ENCODE measurements around the gene TBCEL.
"Not testable (repeated sequence)": the region's sequence is repeated elsewhere in the genome, so short reads cannot be mapped to it uniquely, and the experiment has no call there.

TBCEL gene, protein sequence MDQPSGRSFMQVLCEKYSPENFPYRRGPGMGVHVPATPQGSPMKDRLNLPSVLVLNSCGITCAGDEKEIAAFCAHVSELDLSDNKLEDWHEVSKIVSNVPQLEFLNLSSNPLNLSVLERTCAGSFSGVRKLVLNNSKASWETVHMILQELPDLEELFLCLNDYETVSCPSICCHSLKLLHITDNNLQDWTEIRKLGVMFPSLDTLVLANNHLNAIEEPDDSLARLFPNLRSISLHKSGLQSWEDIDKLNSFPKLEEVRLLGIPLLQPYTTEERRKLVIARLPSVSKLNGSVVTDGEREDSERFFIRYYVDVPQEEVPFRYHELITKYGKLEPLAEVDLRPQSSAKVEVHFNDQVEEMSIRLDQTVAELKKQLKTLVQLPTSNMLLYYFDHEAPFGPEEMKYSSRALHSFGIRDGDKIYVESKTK

DNA sequence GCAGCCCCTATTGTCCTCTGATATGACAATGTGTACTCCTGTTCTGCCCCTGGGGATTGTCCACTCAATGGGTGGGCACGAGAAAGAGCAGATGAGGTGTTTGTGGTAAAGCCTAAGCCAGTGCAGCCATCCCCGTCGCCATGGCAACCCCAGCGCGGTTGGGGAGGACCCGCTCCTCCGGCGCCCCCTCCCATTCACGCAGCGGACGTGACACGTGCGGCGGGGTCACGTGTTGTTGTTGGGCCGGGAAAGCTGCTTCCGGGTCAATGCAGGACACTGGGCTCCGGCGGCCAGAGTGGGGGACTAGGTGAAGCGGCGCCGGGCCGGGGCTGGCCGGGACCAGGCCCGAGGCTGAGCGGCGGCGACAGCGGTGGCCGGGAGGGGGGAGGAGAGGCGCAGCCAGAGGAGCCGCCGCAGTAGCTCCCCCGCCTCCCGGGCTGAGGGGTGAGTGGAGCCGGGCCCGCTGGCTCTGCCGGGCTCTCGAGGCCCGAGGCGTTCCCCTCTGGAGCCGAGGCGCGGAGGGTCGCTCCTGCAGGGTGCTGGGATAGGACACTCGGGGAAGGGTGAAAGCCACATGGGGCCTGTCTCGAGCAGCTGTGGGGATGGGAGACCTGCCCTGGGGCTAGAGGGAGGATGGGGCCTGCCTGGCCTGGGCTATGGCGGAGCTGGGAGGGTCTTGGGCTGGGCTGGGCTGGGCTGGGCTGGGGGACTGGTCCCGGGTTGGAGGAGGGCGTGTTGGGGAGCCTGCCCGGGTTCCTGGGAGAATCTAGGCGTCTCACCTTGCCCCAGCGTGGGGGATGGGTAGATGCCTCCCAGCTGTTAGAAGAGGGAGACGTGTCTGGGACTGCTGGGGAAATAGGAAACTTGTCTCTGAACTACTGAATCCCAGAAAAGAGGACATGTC, at the start of gene TBCEL:
TSS of gene TBCEL (plus strand) at position 255 of the 904 bp plus-strand sequence. CDS start 21,589 bp downstream, outside the sequence.
- peak; percentile 70 to 85 (median 81) for DNase-seq

DNA sequence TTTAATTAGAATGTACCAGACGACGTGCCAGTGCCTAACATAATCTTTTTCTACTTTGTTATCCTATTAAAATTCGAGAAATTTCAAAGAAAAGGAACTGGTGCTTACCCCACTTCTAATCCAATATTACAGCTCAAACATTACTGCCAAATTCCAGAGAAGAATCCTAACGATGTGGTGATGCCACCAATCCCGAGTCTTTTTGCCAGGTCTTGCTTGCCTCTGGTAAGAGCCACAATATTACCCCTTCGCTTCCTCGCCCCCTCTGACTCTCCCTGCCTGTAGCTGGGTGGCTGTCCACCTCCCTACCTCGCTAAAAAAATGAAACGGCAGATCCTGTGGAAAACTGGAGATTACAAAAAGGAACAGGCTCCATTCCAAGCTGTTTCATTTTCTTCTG, 49.4 kb upstream of the TBCEL start:
- no peak for DNase-seq

DNA sequence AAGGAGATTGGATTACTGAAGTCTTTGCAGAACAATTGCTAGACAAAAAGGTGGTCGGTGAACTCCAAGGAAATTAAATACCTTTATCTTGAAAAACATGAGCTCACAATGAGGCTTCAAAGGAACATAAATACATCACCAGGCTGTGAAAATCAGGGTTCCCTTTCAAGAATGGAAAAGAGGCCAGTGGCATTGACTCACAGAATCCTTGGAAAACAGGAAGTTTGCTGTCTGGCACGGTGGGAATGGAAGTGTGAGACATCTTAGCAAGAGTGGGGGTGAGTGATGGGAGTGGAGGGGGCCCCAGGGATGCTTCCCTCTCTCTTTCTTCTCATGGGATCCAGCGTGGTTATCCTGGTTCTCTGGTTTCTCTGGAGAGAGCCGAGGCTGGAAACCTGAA, 48.9 kb upstream of the TBCEL start:
- DNase-seq = no peak

DNA sequence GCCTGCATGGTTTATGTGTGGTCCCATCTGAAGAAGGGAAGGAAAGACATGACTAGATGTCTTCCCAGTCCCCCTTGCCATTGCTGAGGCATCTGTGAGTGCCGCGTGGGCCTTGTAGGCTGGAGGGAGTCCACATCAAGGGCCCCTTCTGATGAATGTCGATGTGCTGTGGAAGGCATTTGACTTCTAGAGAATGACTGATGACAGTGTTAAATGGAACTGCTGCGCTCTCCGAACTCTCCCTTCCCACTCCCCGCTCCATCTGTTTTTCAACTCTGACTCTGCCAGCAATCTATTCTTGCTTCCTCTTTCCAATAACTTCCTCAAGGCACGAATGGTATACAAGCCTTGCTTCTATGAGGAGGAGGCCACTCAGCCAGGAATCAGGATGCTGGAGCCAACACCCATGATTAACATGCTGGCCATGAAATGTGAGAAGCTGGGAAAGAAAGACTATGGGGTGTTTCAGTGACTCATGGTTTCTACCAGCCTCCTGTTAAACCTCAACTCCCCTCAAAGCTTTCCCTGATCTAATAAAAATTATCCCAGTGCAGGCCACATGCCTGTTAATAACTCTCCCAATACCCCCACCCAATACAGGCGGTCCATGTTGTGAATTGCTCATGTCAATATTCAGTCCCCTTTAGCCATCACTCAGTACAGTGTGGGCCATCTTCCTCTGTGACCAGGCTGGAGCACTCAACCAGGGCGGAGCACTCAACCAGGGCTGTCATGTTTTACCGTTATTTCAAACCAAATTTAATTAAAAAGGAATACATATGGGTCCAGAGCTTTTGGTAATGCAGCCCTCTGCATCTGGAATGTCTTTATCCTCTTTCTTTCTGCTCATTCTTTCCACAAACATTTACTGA, 46.4 kb upstream of the TBCEL start:
- DNase-seq = no peak

DNA sequence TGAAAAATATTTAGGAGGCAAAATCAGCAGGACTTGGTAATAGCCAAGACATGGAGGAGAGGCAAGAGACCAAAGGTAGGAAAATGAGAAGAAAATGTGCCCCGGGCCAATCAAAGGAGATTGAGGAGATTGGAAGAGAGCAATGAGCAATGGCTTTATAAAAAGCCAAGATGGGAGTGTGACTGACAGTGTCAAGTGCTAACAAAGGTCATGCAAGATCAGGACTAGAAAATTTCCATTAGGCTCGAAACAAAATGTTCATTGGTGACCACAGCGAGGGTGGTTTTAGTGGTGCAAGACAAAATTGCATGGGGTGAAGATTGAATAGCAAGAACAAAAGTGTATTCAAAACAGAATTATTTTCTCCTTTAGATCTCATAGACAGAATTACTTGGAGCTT, 45.2 kb upstream of the TBCEL start:
- no peak for DNase-seq

DNA sequence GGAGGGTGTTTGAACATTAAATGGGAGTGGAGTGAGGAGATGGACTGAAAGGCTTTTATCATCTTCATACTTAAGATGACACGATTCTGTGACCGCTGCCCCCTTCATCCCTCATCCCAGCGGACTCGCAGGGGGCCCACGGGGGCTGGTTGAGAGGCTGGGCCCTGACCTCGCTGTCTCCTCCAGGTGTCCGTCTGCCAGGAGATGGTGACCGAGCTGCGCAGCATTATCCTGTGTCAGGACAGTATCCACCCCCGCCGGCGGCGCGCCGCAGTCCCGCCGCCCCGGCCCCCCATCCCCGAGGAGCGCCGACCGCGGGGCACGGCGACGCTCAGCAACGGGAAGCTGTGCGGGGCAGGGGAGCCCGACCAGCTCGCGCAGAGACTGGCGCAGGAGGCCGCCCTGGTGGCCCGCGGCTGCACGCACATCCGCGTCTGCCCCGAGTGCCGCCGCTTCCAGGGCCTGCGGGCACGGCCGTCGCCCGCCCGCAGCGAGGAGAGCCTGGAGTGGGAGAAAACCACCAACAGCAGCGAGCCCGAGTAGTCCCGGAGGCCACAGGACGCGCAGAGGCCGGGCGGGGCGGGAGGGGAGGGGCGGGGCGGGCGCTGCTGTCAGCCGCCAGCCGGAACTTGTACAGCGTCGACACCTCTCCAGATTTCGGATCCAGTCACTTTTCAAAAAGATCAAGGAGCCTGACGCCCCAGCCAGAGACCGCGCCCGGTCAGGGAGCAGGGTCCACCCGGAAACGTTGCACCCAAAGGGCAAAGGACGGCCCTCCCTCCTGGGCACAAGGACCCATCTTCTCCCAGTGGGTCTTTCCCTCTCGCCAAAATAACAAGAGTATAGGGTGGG, 38.0 kb upstream of the TBCEL start:
- peak in 5 of 6 experiments; percentile 2 to 38 (median 17) for DNase-seq

DNA sequence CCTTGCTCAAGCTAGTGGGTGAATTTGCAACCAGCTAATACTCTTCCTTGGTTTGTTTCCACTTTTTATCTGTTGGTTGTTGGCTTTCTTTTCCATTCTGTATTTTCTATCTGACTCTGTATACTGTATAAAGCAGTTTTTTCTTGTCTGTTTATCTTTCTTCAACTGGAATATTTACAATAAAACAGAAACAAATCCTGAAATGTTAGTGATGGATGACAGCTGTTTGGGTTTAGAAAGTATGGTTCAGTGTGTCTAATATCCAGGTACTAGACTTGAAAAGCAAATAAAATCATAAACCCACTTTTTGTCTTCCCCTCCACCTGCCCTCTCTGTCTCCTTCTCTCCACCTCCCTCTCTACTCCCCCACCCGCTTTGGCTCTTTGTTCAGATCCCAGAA, 35.3 kb upstream of the TBCEL start:
- DNase-seq = no peak

DNA sequence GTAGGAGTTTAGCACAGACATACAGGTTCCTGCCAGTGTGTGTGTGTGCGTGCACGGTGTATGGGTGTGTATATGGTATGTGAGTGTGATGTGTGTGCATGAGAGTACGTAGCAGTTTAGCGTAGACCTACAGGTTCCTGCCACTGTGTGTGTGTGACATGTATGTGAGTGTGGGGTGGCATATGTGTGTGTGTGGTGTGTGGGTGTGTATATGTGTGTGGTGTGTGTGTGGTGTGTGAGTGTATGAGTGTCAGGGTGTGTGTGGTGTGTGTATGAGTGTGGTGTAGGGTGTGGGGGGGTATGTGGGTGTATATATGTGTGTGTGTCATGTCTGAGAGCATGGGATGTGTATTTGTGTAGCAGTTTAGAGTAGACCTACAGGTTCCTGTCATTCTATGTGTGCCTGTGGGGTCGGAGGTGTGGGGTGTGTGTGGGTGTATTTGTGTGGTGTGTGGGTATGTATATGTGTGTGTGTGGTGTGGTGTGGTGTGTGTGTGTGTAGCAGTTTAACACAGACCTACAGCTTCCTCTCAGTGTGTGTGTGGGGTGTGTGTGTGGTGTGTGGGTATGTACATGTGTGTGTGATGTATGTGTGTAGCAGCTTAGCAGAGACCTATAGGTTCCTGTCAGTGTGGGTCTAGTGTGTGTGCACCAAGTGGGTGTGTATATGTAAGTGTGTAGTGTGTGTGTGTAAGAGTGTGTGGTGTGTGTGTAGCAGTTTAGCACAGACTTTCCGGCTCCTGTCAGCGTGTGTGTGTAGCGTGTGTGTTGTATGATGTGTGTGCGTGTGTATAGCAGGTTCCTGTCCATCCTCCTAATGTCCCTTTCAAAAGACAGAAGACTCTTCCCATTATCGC, 31.8 kb upstream of the TBCEL start:
- no peak for DNase-seq

DNA sequence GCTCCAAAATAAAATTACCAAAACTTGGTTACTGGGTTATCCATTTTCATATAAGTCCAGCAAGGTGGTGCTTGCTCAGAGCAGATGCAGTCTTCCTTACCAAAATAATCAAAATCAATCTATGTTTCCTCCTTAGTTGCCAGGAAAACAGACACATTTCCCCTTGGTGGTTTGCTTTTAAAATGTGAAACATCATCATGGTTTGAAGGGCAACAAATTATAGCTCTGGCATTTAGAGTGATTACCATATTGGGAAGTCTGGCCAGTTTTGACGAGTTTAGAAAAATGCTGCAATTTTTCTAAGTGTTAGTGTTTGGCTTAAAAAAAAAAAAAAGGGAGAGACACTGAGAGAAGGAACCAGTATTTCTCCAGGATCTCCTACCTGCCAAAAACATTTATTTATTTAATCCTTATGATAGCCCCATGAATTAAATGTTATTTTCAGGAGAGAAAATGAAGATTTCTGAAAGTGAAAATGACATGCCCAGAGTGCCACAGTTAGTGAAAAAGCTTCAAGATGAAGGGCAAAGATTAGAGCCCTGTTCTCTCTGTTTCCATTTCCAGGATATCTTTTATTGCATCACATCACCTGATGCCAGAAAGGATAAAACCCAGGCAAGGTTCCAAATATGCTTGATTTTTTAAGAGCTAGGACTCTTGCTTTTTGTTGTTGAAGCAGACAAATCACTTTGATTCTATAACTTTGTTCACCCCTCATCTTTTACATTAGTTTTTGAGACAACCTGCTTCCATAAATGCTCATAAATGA, 29.6 kb upstream of the TBCEL start:
- DNase-seq = no peak

DNA sequence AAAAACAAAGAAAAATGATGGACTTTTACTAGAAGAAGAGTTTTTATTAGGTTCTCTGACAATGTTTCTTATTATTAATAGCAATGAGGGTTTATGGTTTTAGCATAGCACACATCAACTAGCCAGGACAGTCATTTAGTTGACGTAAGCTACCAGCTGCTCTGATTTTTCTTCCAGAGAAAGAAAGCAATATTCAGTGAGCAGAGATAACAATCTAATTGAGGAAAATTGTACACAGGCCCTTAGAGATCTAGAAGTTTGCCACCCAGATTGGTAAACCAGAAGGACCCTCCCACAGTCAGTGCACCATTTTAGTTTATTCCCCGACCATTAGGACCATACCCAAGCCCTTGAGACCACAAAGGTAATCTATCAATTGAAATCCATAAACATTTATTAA, 28.7 kb upstream of the TBCEL start:
- DNase-seq = no peak

DNA sequence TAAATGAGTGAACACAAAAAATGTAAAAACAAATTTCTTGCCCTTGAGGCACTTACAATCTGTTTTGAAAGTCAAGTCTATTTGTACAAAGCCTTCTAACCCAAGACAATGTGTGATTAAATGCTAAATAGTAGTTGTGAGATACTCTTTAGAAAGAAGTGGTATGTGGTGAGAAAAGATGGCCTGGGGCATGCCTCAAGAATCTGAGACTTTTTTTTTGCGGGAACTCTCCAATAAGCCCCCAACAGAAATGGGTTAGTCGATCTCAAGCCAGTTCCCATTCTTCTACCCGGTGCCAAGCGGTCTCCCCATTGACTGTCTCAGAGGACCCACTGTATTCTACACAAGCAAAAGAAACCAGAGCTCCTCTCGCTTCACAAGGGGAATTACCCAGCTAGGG, 26.9 kb upstream of the TBCEL start:
- no peak for DNase-seq

DNA sequence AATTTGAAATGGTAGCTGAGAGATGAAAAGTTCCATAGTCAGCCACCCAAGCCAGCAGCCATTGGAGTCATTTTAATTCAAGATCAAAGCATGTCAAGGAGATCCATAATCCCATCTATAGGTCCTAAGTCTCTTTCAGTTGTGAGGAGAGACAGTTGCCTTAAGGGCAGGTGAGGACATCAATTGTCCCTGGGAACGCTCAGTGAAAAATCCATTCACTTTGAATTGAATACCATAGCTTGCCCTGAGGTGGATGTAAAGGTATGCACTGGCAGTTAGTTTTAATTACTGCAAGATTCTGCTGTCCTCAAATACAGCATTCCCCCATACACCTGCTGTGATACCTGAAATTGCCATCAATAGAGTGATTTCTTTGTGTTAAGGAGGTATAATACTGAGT, 25.3 kb upstream of the TBCEL start:
- no peak for DNase-seq

DNA sequence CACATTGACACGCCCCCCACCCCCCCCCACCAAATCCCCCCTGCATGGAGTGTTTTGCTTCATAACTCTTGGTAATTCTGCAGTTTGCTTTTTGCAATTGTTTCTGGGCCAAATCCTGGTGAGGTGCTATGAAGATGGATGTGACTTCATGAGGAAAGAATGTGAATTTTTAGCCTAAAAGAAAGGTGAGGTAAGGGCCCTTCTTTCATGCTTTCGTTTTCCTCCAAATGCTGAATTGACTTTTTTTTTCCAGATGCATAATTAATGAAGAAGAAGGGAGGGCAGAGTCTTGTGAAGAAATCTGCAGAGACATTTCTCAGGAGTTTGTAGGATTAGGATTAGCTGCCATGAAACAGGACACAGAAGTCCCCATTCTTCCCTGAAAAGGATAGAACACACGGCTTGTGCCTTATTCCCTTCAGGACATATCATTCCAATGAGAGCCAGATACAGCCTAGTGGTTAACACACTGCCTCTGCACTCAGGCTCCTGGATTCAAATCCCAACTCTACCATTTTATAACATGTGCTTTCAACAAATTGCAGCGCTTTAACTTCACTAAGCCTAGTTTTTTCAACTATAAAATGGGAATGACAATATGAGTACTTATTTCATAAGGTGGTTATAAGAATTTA, 19.6 kb upstream of the TBCEL start:
- no peak for DNase-seq

DNA sequence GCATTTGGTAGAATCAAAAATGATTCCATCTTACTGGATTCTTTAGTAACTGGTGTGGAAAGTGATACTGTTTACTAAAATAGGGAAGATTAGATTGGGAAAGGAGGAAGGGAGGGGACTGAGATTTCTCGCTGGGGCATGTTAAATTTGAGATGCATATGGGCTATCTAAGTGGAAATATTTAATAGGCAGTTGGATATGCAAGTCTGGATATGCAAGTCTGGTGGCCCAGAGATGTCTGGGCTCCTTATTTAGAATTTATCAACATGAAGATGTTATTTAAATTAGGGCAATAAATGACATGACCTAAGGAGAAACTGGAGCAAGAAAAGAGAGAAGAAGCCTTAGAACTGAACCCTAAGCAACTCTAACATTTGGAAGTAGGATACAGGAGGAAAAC, 17.0 kb upstream of the TBCEL start:
- no peak for DNase-seq

DNA sequence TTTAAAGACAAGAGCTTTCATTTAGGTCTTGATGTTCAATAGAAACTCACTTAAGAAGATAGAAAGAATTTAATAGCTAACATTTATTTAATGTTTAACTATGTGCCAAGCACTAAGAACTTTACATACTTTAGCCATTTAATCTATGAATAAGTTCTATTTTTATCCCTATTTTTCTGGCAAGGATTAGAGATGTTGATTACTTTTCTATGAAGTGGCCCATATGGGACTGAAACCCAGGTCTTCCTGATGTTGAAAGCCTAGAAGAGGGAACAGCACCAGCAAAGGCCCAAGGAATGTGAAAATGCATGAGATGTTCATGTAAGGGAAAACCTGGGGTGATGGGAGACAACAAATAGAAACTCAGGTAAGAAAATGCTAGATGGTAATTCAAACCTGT, 15.4 kb upstream of the TBCEL start:
- DNase-seq = no peak

DNA sequence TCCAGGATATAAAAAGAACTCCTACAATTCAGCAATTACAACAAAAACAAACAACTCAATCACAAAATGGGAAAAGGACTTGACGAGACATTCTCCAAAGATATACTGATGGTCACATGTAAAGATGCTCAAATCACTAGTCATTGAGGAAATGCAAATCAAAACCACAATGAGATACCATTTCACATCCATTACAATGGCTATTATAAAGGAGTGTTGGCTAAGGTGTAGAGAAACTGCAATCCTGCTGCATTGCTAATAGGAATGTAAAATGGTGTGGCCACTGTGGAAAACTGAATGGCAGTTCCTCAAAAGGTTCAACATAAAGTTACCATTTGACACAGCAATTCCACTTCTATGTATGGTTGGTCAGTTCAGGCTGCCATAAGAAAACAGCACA, 11.8 kb upstream of the TBCEL start:
- DNase-seq = no peak

DNA sequence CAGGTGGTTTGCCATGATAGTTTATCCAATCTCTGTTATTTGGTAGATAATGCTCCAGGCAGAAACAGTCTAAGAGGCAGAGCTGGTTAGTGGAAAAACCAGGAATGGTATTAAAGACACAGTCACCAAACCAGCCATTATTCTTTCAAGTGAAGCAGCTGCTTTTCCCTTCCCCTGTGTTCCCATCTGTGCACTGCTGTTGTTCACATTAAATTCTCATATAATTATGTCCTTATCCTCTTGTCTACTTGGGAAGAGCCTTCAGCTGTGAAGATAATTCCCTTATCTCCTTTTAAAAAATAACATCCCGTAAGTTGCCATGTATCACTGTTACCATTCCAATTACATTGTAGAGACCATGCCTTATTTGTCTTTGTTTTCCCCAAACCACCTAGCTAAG, 5.2 kb upstream of the TBCEL start:
- DNase-seq = no peak

DNA sequence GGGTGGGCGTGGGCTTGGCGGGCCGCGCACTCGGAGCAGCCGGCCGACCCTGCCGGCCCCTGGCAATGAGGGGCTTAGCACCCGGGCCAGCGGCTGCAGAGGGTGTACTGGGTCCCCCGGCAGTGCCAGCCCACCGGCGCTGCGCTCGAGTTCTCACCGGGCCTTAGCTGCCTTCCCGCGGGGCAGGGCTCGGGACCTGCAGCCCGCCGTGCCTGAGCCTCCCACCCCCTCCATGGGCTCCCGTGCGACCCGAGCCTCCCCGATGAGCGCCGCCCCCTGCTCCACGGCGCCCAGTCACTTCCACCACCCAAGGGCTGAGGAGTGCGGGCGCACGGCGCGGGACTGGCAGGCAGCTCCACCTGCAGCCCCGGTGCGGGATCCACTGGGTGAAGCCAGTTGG, 2.2 kb upstream of the TBCEL start:
- not testable (repeated sequence) for DNase-seq

DNA sequence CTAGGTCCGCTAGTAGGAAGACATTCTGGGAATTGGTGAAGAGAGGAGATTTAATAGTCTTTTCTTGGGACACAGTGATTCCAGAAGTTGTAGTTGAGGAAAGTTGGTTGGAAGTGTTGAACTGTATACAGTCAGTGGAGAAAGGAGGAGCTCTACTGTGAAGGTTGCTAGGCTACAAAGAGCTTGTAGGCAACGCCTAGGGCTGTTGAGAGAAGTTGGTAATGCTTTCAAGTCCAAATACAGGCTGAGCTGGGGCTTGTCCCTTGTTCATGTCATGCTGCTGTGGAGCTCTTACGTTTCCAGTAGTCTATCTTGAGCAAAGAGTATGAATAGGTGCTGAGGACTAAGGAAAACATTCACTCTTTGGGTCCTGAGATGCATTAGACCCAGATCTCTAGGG, 1.1 kb downstream of the TBCEL start:
- DNase-seq = no peak

DNA sequence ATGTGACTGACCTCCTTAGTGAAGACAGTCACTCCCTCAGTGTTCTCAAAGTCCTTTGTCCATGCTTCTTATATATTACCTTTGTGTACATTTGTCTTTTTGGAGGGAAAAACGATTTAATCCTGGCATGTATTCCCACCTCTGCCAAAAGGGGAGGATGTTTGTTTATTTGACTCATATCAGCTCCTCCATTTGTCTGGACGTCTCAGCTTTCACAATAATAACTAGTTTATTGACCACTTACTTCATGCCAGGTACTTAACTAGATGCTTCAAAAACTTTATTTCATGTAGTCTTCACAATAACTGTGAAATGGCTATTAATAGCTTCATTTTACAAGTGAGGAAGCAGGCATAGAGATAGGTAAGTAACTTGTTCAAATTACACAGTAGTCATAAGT, 5.3 kb downstream of the TBCEL start:
- DNase-seq = no peak

Data from stimulated activated naive CD4-positive, alpha-beta T cell (primary cell).